Measurements from ENCODE around the gene SMIM32. TPM values are rescaled to one million over a fixed set of nuclear protein-coding genes. Genes with fewer than 3 reads are reported as not detected.

SMIM32 gene
- total and polyA plus RNA-seq, 8 donors, result 0.30 to 22.0 (median 0.75) TPM; not detected in 3

- H3K27me3 ChIP-seq, result no peaks in the 10 kb centered on the region
- no peak overlapping the region for H3K27ac ChIP-seq
- H3K4me1 ChIP-seq, result peaks cover 0 to 49% (median 17%) of the 10 kb centered on the region in 4 donors
- DNase-seq, result no peak
- 45 to 61% (median 55%) methylated on average over 4 of the region's 4 CpGs for WGBS, 5 donors
- H3K36me3 ChIP-seq, result peaks cover 10 to 59% (median 32%) of the 10 kb centered on the region in 4 donors
- no peaks in the 10 kb centered on the region for H3K9me3 ChIP-seq
- TF ChIP-seq EP300 (IDR thresholded peaks at IDR 0.05) (no peak), POLR2A (IDR thresholded peaks at IDR 0.05) (no peak), POLR2AphosphoS5 (IDR thresholded peaks at IDR 0.05) (no peak)
- TF ChIP-seq, protein P1, sequence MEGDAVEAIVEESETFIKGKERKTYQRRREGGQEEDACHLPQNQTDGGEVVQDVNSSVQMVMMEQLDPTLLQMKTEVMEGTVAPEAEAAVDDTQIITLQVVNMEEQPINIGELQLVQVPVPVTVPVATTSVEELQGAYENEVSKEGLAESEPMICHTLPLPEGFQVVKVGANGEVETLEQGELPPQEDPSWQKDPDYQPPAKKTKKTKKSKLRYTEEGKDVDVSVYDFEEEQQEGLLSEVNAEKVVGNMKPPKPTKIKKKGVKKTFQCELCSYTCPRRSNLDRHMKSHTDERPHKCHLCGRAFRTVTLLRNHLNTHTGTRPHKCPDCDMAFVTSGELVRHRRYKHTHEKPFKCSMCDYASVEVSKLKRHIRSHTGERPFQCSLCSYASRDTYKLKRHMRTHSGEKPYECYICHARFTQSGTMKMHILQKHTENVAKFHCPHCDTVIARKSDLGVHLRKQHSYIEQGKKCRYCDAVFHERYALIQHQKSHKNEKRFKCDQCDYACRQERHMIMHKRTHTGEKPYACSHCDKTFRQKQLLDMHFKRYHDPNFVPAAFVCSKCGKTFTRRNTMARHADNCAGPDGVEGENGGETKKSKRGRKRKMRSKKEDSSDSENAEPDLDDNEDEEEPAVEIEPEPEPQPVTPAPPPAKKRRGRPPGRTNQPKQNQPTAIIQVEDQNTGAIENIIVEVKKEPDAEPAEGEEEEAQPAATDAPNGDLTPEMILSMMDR (IDR thresholded peaks at IDR 0.05), result no peak
- no peak overlapping the region for H3K4me3 ChIP-seq
- intact Hi-C loops (cut with DNase I; ENCODE audit: low total_unique reads), result no loop called here
These were observed 31.0 kb downstream of the SMIM32 start for GRCh38 chr5:136162008-136162407.

DNA sequence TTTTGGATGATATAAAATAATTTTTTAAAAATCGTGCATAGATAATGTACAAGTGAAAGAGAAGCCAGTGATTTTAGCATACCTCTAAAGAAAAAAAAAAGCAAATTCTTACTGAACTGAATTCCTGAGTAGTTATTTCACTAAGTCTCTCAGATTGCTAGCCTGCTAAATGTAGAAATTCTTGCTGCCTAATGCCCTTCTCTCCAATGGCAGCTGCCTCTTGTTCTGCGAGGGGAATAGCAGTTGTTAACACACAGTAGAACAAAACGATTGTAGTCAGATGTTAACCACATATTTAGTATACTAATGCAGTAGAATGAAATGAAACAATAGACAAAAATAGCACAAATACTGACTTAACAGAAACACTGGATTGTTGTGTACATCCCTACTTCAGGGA is 33.5 kb downstream of the SMIM32 start:
- Histone ChIP-seq H3K27ac (no peak overlapping the region), H3K9me3 (no peaks in the 10 kb centered on the region), H3K36me3 (peaks cover 10 to 67% (median 51%) of the 10 kb centered on the region in 4 donors), H3K27me3 (no peaks in the 10 kb centered on the region), H3K4me3 (no peak overlapping the region), H3K4me1 (peaks cover 0 to 61% (median 27%) of the 10 kb centered on the region in 4 donors)
- 50 to 74% (median 69%) methylated on average over 3 of the region's 3 CpGs for WGBS, 5 donors
- intact Hi-C loops (cut with DNase I; ENCODE audit: low total_unique reads), result no loop called here
- TF ChIP-seq EP300 (IDR thresholded peaks at IDR 0.05) (no peak), POLR2A (IDR thresholded peaks at IDR 0.05) (no peak), POLR2AphosphoS5 (IDR thresholded peaks at IDR 0.05) (no peak)
- TF ChIP-seq, protein P1 (IDR thresholded peaks at IDR 0.05), result no peak
- no peak for DNase-seq

GRCh38 chr5:136157514-136157913 is 35.4 kb downstream of the SMIM32 start:
- TF ChIP-seq, protein P1 (IDR thresholded peaks at IDR 0.05), result no peak
- TF ChIP-seq POLR2AphosphoS5 (IDR thresholded peaks at IDR 0.05) (no peak), EP300 (IDR thresholded peaks at IDR 0.05) (no peak), POLR2A (IDR thresholded peaks at IDR 0.05) (no peak)
- Histone ChIP-seq H3K27ac (no peak overlapping the region), H3K36me3 (peaks cover 5 to 65% (median 52%) of the 10 kb centered on the region in 4 donors), H3K9me3 (no peaks in the 10 kb centered on the region), H3K4me1 (peaks cover 0 to 56% (median 28%) of the 10 kb centered on the region in 4 donors), H3K27me3 (no peaks in the 10 kb centered on the region), H3K4me3 (no peak overlapping the region)
- 96 to 100% (median 97%) methylated on average over 5 of the region's 5 CpGs for WGBS, 5 donors
- intact Hi-C loops (cut with DNase I; ENCODE audit: low total_unique reads), result no loop called here
- DNase-seq, result no peak

- no peaks in the 10 kb centered on the region for H3K9me3 ChIP-seq
- intact Hi-C loops (cut with DNase I; ENCODE audit: low total_unique reads), result no loop called here
- H3K4me1 ChIP-seq, result peaks cover 0 to 63% (median 30%) of the 10 kb centered on the region in 4 donors
- no peak overlapping the region for H3K4me3 ChIP-seq
- H3K27me3 ChIP-seq, result no peaks in the 10 kb centered on the region
- 75 to 97% (median 89%) methylated on average over 1 of the region's 1 CpG for WGBS, 5 donors
- TF ChIP-seq, protein P1 (IDR thresholded peaks at IDR 0.05), result no peak
- TF ChIP-seq POLR2A (IDR thresholded peaks at IDR 0.05) (no peak), EP300 (IDR thresholded peaks at IDR 0.05) (no peak), POLR2AphosphoS5 (IDR thresholded peaks at IDR 0.05) (no peak)
- H3K36me3 ChIP-seq, result peaks cover 5 to 56% (median 48%) of the 10 kb centered on the region in 4 donors
- DNase-seq, result no peak
- no peak overlapping the region for H3K27ac ChIP-seq
These were observed 37.2 kb downstream of the SMIM32 start for GRCh38 chr5:136155761-136156160.
